Tibial artery (tissue), 4 donors: ENCODE data around the gene DCAF4L1.

Source experiments
- DNase-seq, 2 donors: peaks; one replicate each; pipeline ENCODE4 v3.0.0-alpha.2; 2019
- H3K27ac ChIP-seq, 2 donors: fragments of 200-600 bp; sonication (generic) in 1 of 2; 1 replicate in 1 of 2; 2 replicates in 1 of 2; pipeline ENCODE4 v1.5.1; 2018 to 2019; ENCODE audit warnings: mild to moderate bottlenecking in 1 of 2
- H3K27me3 ChIP-seq, 2 donors: fragments of 200-600 bp; sonication (generic) in 1 of 2; one replicate each; pipeline versions ENCODE4 v1.5.1 to v1.6.0; 2016 to 2019
- H3K36me3 ChIP-seq, 3 donors: fragments of 200-600 bp; sonication (generic) in 2 of 3; one replicate each; pipeline ENCODE4 v1.5.1; 2016 to 2019; ENCODE audit warnings: mild to moderate bottlenecking in 2 of 3
- H3K4me1 ChIP-seq, 4 donors: fragments of 200-600 bp; sonication (generic) in 2 of 4; 1 replicate in 3 of 4; 2 replicates in 1 of 4; pipeline ENCODE4 v1.5.1; 2016 to 2019
- H3K4me3 ChIP-seq, 2 donors: fragments of 200-600 bp; sonication (generic) in 1 of 2; 1 replicate in 1 of 2; 2 replicates in 1 of 2; pipeline ENCODE4 v1.5.1; 2018 to 2019; ENCODE audit warnings: mild to moderate bottlenecking in 2 of 2
- H3K9me3 ChIP-seq, 3 donors: fragments of 200-600 bp; sonication (generic) in 1 of 3; one replicate each; pipeline ENCODE4 v1.5.1; 2016 to 2019
- intact Hi-C: fragments of 100-400 bp; cut with DNase I; formaldehyde crosslinking; loops from one replicate; pipeline ENCODE4 v1.15.0; 2023; ENCODE audit warnings: low total_unique reads
- TF ChIP-seq, protein P1 (sequence below), 2 experiments: fragments of 200-600 bp in 1 of 2; fragments of 450-650 bp in 1 of 2; IDR thresholded peaks; one replicate each; pipeline ENCODE4 v1.5.1; 2017 to 2019; ENCODE audit warnings: antibody characterized with exemption in 2 of 2, mild to moderate bottlenecking in 1 of 2, moderate library complexity in 1 of 2

DCAF4L1 gene

DNA sequence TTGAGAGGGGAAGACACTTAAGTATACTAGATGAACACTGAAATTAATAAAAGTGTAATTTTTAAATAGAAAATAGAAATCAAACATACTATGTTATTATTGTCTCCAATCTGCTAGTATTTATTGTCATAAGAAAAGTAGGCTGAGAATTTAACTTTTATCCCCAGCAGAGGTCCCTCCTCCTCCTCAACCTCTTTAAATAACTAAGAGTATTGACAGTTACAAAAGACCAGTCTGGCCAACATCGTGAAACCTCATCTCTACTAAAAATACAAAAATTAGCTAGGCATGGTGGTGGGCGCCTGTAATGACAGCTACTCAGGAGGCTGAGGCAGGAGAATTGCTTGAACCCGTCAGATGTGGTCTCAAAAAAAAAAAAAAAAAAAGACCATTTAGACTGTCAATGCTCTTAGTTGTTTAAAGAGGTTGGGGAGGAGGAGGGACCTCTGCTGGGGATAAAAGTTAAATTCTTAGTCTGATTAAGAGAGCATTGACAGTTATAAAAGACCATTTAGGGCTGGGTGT lies 13.0 kb downstream of the DCAF4L1 start:
- TF ChIP-seq, protein P1, sequence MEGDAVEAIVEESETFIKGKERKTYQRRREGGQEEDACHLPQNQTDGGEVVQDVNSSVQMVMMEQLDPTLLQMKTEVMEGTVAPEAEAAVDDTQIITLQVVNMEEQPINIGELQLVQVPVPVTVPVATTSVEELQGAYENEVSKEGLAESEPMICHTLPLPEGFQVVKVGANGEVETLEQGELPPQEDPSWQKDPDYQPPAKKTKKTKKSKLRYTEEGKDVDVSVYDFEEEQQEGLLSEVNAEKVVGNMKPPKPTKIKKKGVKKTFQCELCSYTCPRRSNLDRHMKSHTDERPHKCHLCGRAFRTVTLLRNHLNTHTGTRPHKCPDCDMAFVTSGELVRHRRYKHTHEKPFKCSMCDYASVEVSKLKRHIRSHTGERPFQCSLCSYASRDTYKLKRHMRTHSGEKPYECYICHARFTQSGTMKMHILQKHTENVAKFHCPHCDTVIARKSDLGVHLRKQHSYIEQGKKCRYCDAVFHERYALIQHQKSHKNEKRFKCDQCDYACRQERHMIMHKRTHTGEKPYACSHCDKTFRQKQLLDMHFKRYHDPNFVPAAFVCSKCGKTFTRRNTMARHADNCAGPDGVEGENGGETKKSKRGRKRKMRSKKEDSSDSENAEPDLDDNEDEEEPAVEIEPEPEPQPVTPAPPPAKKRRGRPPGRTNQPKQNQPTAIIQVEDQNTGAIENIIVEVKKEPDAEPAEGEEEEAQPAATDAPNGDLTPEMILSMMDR (IDR thresholded peaks at IDR 0.05): no peak
- peaks cover 0 to 5% (median 0%) of the 10 kb centered on the region in 3 donors for H3K36me3 ChIP-seq
- peaks cover 3 to 32% (median 14%) of the 10 kb centered on the region in 4 donors for H3K4me1 ChIP-seq
- intact Hi-C loops: loop anchor here (5.0 kb wide), 1 partner anchor 57 kb away; the partner anchor contains the start of gene TMEM33
- H3K27ac ChIP-seq: no peak overlapping the region
- no peak overlapping the region for H3K4me3 ChIP-seq
- no peaks in the 10 kb centered on the region for H3K9me3 ChIP-seq
- no peaks in the 10 kb centered on the region for H3K27me3 ChIP-seq
- DNase-seq: no peak

DNA sequence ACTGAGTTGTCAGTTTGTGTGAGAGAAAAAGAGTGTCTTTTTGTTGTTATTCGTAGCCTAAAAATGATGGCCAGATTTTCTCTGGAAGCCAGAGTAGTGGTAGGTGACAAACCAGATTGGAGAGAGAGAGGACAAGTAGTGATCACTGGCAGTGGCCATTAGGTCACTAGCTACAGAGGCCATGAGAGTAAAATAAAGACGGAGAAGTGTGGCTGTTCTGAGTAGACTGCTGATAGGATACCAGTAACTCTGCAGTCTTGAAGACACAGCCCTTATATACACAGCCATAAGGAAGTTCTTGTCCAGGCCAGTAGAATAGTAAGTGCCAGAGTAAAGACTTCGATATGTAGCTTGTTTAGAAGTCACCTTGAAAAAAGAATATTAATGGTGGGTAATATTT lies 16.5 kb downstream of the DCAF4L1 start:
- Histone ChIP-seq H3K27ac (no peak overlapping the region), H3K4me3 (no peak overlapping the region), H3K9me3 (no peaks in the 10 kb centered on the region), H3K36me3 (peaks cover 0 to 9% (median 6%) of the 10 kb centered on the region in 3 donors), H3K4me1 (peaks cover 0 to 8% (median 0%) of the 10 kb centered on the region in 4 donors), H3K27me3 (no peaks in the 10 kb centered on the region)
- intact Hi-C loops: no loop called here
- DNase-seq: no peak
- TF ChIP-seq, protein P1 (IDR thresholded peaks at IDR 0.05): no peak

DNA sequence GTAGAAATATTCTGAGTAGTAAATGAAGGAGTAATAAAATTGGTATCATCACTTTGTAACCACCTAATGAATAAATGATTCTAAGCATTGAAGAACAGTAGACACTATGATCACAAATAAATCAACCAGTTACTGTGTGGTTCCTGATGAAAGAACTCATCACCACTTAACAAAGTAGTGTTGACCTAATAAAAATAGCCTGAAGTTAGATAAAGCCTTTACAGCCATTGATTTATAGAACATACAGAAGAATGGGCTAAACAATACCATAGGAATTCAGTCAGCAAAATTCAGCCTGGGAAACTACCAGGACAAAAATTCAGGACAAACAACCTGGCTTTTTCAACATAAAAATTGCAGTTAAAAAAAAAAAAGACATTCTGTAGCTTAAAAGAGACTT lies 17.8 kb downstream of the DCAF4L1 start:
- no peaks in the 10 kb centered on the region for H3K9me3 ChIP-seq
- TF ChIP-seq, protein P1 (IDR thresholded peaks at IDR 0.05): no peak
- no peaks in the 10 kb centered on the region for H3K27me3 ChIP-seq
- peaks cover 0 to 9% (median 6%) of the 10 kb centered on the region in 3 donors for H3K36me3 ChIP-seq
- no peak for DNase-seq
- H3K27ac ChIP-seq: no peak overlapping the region
- H3K4me3 ChIP-seq: no peak overlapping the region
- intact Hi-C loops: no loop called here
- H3K4me1 ChIP-seq: no peaks in the 10 kb centered on the region

DNA sequence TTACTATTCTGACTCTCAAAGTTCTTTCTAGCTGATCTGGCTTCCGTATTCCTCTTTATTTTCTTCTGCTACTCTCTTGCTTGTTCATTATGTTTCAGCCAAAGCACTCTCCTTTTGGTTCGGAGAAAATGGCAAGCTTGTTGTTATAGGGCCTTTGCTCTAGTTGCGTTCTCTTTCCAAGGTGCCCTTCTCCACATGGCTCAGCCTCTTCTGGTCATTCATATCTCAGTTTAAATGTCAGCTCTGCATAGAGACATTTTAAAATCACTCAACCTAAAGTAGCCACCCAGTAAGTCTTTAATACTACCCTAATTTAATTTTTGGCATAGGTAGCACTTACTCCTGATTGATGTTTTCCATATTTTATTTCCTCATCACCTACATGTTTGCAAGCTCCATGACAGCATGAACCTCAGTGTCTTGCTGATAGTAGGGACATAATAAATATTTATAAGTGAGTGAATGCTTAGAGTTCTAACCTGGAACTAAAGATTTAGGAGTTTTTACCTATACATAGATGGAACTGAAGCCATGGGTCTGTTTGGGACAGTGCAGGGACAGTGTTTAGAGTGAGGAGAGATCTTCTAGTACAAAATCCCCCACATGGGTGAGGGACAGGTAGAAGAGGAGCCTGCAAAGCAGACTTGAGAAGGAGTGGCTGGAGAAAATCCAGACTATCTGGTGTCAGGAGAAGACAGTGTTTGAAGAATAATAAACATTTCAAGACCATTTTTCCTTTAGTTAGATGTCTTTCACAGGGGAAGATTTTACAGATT lies 26.6 kb downstream of the DCAF4L1 start:
- H3K9me3 ChIP-seq: no peaks in the 10 kb centered on the region
- TF ChIP-seq, protein P1 (IDR thresholded peaks at IDR 0.05): no peak
- H3K27ac ChIP-seq: no peak overlapping the region
- H3K27me3 ChIP-seq: no peaks in the 10 kb centered on the region
- peaks cover 0 to 5% (median 0%) of the 10 kb centered on the region in 3 donors for H3K36me3 ChIP-seq
- intact Hi-C loops: no loop called here
- no peaks in the 10 kb centered on the region for H3K4me1 ChIP-seq
- no peak for DNase-seq
- H3K4me3 ChIP-seq: no peak overlapping the region

DNA sequence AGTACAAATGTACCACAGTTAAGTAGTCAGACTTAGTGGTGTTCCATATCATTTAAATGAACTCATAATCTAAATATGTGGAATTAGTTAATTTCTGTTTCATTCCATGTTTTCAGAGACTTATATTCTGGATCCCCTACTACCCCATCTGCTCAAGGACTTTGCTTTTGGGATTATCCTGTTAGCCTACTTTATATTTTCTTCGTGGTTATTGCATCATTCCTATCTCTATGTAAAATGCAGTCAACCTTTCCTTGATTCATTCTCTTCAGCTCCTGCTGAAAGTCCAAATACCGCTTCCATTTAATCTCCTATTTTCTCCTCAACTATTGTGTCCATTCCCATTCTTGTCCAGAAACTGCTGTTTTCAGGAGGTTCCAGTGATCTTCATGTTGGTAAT lies 33.9 kb downstream of the DCAF4L1 start:
- Histone ChIP-seq H3K36me3 (peaks cover 2 to 8% (median 5%) of the 10 kb centered on the region in 3 donors), H3K27ac (no peak overlapping the region), H3K4me3 (no peak overlapping the region), H3K27me3 (no peaks in the 10 kb centered on the region), H3K9me3 (no peaks in the 10 kb centered on the region), H3K4me1 (peaks cover 0 to 6% (median 0%) of the 10 kb centered on the region in 4 donors)
- TF ChIP-seq, protein P1 (IDR thresholded peaks at IDR 0.05): no peak
- intact Hi-C loops: no loop called here
- DNase-seq: no peak
